GM18499 (cell line): ENCODE results near the gene GNG4.
"Not testable (repeated sequence)": the region's sequence is repeated elsewhere in the genome, so short reads cannot be mapped to it uniquely, and the experiment has no call there.

Experiments
- ATAC-seq: cut with Tn5 transposase; IDR thresholded peaks from one replicate; pipeline ENCODE4 v1.9.1; 2021; ENCODE audit warnings: moderate number of reproducible peaks; ENCODE audit not compliant: insufficient read depth, unreplicated experiment

Gene GNG4

GRCh38 chr1:235588156-235588555 lies 61.4 kb downstream of the GNG4 start:
- ATAC-seq: no peak

- no peak for ATAC-seq
Measured at GRCh38 chr1:235586992-235587391, 62.6 kb downstream of the GNG4 start.

GRCh38 chr1:235586413-235586812 lies 63.2 kb downstream of the GNG4 start:
- no peak for ATAC-seq

- ATAC-seq: no peak
Measured at GRCh38 chr1:235584973-235585372, 64.6 kb downstream of the GNG4 start.

- ATAC-seq: no peak
Measured at GRCh38 chr1:235583511-235584001, 66.0 kb downstream of the GNG4 start.

- no peak for ATAC-seq
Measured at GRCh38 chr1:235582130-235582529, 67.5 kb downstream of the GNG4 start.

- no peak for ATAC-seq
Measured at GRCh38 chr1:235579891-235580290, 69.7 kb downstream of the GNG4 start.

- no peak for ATAC-seq
Measured at GRCh38 chr1:235575597-235575996, 74.0 kb downstream of the GNG4 start.

GRCh38 chr1:235573880-235574279 lies 75.7 kb downstream of the GNG4 start:
- ATAC-seq: no peak

- ATAC-seq: not testable (repeated sequence)
Measured at GRCh38 chr1:235572971-235573370, 76.6 kb downstream of the GNG4 start.

GRCh38 chr1:235571482-235571881 lies 78.1 kb downstream of the GNG4 start:
- no peak for ATAC-seq

GRCh38 chr1:235567812-235568503 lies 81.6 kb downstream of the GNG4 start:
- no peak for ATAC-seq

GRCh38 chr1:235566084-235566483 lies 83.5 kb downstream of the GNG4 start:
- no peak for ATAC-seq

GRCh38 chr1:235563513-235564061 lies 86.0 kb downstream of the GNG4 start:
- no peak for ATAC-seq

GRCh38 chr1:235562589-235562988 lies 87.0 kb downstream of the GNG4 start:
- ATAC-seq: no peak

GRCh38 chr1:235558621-235559169 lies 90.9 kb downstream of the GNG4 start:
- no peak for ATAC-seq

- no peak for ATAC-seq
Measured at GRCh38 chr1:235557495-235557894, 92.1 kb downstream of the GNG4 start.

- ATAC-seq: no peak
Measured at GRCh38 chr1:235556807-235557206, 92.8 kb downstream of the GNG4 start.

GRCh38 chr1:235553112-235553551 lies 96.5 kb downstream of the GNG4 start:
- no peak for ATAC-seq

- ATAC-seq: no peak
Measured at GRCh38 chr1:235552146-235552716, 97.4 kb downstream of the GNG4 start.

- no peak for ATAC-seq
Measured at GRCh38 chr1:235549351-235550139, 100.0 kb downstream of the GNG4 start.
